Left kidney (tissue), 2 donors: Measurements from ENCODE around the gene DES. TPM values are rescaled to one million over a fixed set of nuclear protein-coding genes. Genes with fewer than 3 reads are reported as not detected.

ENCODE experiments used
- DNase-seq: peaks from one replicate; pipeline ENCODE4 v3.0.0-alpha.2; 2013
- polyA plus RNA-seq: library from polyadenylated mRNA; unstranded; fragments of 120-200 nt; gene quantifications from one replicate; pipeline ENCODE4 v1.2.1, GENCODE V29; 2013; ENCODE audit not compliant: insufficient read length

The DES gene
- polyA plus RNA-seq, 1 donor: 5.9 TPM

- no peak for DNase-seq
Measured at GRCh38 chr2:219419331-219420197, 1.4 kb downstream of the DES start.

- DNase-seq: no peak
Measured at GRCh38 chr2:219420687-219421086, 2.5 kb downstream of the DES start.

GRCh38 chr2:219421323-219421722, 3.1 kb downstream of the DES start:
- DNase-seq: no peak

GRCh38 chr2:219422952-219423534, 4.9 kb downstream of the DES start:
- no peak for DNase-seq

- no peak for DNase-seq
Measured at GRCh38 chr2:219423652-219424377, 5.6 kb downstream of the DES start.

GRCh38 chr2:219425238-219426067, 7.3 kb downstream of the DES start:
- no peak for DNase-seq

GRCh38 chr2:219426068-219426443, 7.9 kb downstream of the DES start:
- DNase-seq: no peak

GRCh38 chr2:219426534-219427136, 8.5 kb downstream of the DES start:
- DNase-seq: no peak

- DNase-seq: no peak
Measured at GRCh38 chr2:219428469-219428868, 10.3 kb downstream of the DES start.

GRCh38 chr2:219429958-219430606, 11.9 kb downstream of the DES start:
- DNase-seq: no peak

- DNase-seq: no peak
Measured at GRCh38 chr2:219430633-219431615, 12.7 kb downstream of the DES start.

GRCh38 chr2:219433666-219434467, 15.7 kb downstream of the DES start:
- DNase-seq: no peak

GRCh38 chr2:219434468-219434717, 16.2 kb downstream of the DES start:
- no peak for DNase-seq

GRCh38 chr2:219434718-219435525, 16.7 kb downstream of the DES start, which contains the start of gene SPEG:
SPEG (plus strand) TSS chr2:219434843; CDS start chr2:219434978, 135 bp downstream.
- DNase-seq: no peak

GRCh38 chr2:219435701-219436100, 17.5 kb downstream of the DES start:
- no peak for DNase-seq

GRCh38 chr2:219436491-219436890, 18.3 kb downstream of the DES start:
- DNase-seq: no peak

- no peak for DNase-seq
Measured at GRCh38 chr2:219437141-219437540, 19.0 kb downstream of the DES start.

- DNase-seq: no peak
Measured at GRCh38 chr2:219437690-219438206, 19.6 kb downstream of the DES start.
